ENCODE results near the gene RNF25.

Gene RNF25

DNA sequence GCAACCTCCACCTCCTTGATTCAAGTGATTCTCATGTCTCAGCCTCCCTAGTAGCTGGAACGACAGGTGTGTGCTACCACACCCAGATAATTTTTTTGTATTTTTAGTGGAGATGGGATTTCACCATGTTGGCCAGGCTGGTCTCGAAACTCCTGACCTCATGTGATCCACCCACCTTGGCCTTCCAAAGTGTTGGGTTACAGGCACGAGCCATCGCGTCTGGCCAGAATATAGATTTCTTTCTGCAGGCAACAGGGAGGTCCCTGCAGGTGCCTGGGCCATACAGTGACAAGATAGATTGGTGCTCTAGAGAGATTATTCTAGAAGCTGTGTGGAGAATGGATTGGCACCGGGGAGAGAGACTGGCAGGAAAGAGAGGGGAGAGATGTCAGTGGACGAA is 50.8 kb downstream of the RNF25 start:
- DNase-seq = no peak

DNA sequence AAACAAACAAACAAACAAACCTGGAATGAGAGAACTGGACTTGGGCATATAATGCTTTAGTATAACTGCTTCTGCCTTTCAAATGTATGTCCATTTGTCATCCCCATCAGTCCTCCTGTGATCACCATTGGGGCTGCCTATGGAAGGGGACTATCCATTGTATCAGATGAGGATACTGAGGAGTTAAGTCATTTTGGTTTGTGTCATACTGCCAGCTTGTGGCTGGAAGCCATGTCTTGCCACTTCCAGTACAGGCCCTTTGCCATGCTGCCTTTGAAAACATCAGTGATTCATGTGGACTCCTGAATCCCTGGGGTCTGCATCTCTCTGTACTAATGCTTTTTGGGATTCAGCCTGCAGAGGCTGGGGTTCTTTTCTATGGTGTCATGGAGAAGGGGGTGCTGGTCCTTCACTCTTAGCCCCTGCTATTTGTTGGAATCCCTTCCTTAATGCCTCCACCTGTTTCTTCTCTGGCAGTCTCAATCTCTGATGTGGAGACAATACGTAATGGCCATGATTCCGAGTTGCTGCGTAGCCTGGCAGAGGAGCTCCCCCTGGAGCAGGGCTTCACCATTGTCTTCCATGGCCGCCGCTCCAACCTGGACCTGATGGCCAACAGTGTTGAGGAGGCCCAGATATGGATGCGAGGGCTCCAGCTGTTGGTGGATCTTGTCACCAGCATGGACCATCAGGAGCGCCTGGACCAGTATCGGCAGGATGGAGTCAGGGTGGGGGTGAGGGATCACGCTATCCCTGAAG is 53.5 kb downstream of the RNF25 start:
- no peak for DNase-seq

DNA sequence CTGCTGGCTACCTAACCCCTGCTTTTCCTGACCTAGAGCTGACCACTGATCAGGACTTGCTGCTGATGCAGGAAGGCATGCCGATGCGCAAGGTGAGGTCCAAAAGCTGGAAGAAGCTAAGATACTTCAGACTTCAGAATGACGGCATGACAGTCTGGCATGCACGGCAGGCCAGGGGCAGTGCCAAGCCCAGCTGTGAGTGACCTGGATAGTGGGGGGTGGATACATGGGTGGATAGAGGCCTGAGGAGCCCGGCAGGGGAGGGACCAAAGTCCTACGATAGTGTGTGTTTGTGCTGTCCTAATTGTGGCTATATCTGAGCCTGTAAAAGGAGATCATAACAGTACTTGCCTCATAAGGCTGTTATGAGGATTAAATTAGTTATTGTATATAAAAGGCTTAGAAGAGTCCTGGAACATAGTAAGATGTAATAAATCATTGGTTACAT is 55.9 kb downstream of the RNF25 start:
- DNase-seq = no peak
